Measurements from ENCODE around the gene LIPC.

Gene LIPC

GRCh38 chr15:58587486-58587885 lies 155.7 kb downstream of the LIPC start:
- FAIRE-seq (no peak), DNase-seq (ENCODE audit: insufficient read length, low spot score) (no peak)
- TF ChIP-seq, protein P1, sequence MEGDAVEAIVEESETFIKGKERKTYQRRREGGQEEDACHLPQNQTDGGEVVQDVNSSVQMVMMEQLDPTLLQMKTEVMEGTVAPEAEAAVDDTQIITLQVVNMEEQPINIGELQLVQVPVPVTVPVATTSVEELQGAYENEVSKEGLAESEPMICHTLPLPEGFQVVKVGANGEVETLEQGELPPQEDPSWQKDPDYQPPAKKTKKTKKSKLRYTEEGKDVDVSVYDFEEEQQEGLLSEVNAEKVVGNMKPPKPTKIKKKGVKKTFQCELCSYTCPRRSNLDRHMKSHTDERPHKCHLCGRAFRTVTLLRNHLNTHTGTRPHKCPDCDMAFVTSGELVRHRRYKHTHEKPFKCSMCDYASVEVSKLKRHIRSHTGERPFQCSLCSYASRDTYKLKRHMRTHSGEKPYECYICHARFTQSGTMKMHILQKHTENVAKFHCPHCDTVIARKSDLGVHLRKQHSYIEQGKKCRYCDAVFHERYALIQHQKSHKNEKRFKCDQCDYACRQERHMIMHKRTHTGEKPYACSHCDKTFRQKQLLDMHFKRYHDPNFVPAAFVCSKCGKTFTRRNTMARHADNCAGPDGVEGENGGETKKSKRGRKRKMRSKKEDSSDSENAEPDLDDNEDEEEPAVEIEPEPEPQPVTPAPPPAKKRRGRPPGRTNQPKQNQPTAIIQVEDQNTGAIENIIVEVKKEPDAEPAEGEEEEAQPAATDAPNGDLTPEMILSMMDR (IDR thresholded peaks at IDR 0.05; ENCODE audit: insufficient read depth, missing control alignments) = no peak

GRCh38 chr15:58588096-58588495 lies 156.3 kb downstream of the LIPC start:
- DNase-seq (ENCODE audit: insufficient read length, low spot score) (no peak), FAIRE-seq (no peak)
- TF ChIP-seq, protein P1 (IDR thresholded peaks at IDR 0.05; ENCODE audit: insufficient read depth, missing control alignments) = no peak

GRCh38 chr15:58589047-58589446 lies 157.3 kb downstream of the LIPC start:
- TF ChIP-seq, protein P1 (IDR thresholded peaks at IDR 0.05; ENCODE audit: insufficient read depth, missing control alignments) = no peak
- no peak for DNase-seq (ENCODE audit: insufficient read length, low spot score)
- FAIRE-seq = no peak

DNA sequence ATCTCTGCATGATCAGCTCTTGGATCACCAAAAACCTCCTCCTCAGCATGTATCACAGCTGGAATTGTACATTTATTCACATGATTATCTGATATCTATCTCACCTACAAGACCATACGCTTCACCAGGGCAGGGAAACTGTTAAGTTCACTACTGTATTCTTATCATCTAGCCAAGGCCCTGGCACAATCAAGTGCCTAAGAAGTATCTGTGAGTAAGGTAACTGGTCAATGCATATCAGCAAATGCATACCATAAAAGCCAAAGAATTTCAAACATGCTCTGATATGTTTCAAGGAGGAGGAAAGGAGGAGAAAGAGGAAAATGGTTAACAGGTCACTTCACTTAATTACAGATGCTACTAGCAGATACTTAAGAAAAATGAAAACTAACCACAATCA lies 158.4 kb downstream of the LIPC start:
- DNase-seq (ENCODE audit: insufficient read length, low spot score) (no peak), FAIRE-seq (no peak)
- TF ChIP-seq, protein P1 (IDR thresholded peaks at IDR 0.05; ENCODE audit: insufficient read depth, missing control alignments) = no peak

GRCh38 chr15:58590926-58591325 lies 159.1 kb downstream of the LIPC start:
- TF ChIP-seq, protein P1 (IDR thresholded peaks at IDR 0.05; ENCODE audit: insufficient read depth, missing control alignments) = no peak
- DNase-seq (ENCODE audit: insufficient read length, low spot score) (no peak), FAIRE-seq (no peak)

- TF ChIP-seq, protein P1 (IDR thresholded peaks at IDR 0.05; ENCODE audit: insufficient read depth, missing control alignments) = no peak
- DNase-seq (ENCODE audit: insufficient read length, low spot score) = no peak
- FAIRE-seq = no peak
These were observed 162.1 kb downstream of the LIPC start for GRCh38 chr15:58593870-58594269.

DNA sequence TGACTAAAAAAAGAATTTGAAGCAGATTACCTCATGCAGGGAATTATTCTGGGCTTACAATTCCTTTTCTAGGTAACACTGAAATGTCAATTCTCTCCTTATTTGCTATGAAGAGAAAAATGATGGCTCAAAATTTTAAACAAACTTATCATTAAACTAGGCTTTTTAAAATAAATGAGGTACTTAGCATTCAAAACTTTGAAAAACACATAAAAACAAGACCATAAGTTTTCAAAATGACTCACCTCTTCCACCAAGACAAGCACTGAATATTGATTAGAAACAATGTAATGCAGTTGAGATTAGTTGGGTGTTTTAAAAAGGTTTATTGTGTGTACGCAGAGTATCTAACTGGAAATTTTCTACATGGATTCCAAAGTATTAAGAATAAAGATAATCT lies 163.1 kb downstream of the LIPC start:
- DNase-seq (ENCODE audit: insufficient read length, low spot score) = no peak
- TF ChIP-seq, protein P1 (IDR thresholded peaks at IDR 0.05; ENCODE audit: insufficient read depth, missing control alignments) = no peak
- no peak for FAIRE-seq

Data from D721Med (cell line).